Endothelial cell (in vitro differentiated cells): Measurements from ENCODE around the gene FCHSD2. TPM values are rescaled to one million over a fixed set of nuclear protein-coding genes. Genes with fewer than 3 reads are reported as not detected.

Experiments
- DNase-seq: peaks from one replicate; pipeline ENCODE4 v3.0.0; 2021; ENCODE audit warnings: low spot score
- H3K27ac Mint-ChIP-seq: one replicate; pipeline ENCODE4 v1.8.0; 2021; ENCODE audit warnings: mixed read lengths, inconsistent platforms; ENCODE audit not compliant: unreplicated experiment
- H3K27me3 Mint-ChIP-seq: one replicate; pipeline ENCODE4 v1.8.0; 2021; ENCODE audit warnings: mild to moderate bottlenecking, moderate library complexity, mixed read lengths, inconsistent platforms; ENCODE audit not compliant: unreplicated experiment
- H3K36me3 Mint-ChIP-seq: one replicate; pipeline ENCODE4 v1.8.0; 2021; ENCODE audit warnings: mild to moderate bottlenecking, low read depth, mixed read lengths, inconsistent platforms; ENCODE audit not compliant: unreplicated experiment
- H3K4me1 Mint-ChIP-seq: one replicate; pipeline ENCODE4 v1.8.0; 2021; ENCODE audit warnings: mild to moderate bottlenecking, mixed read lengths, inconsistent platforms; ENCODE audit not compliant: unreplicated experiment
- H3K4me3 Mint-ChIP-seq: one replicate; pipeline ENCODE4 v1.8.0; 2021; ENCODE audit warnings: mild to moderate bottlenecking, mixed read lengths, inconsistent platforms; ENCODE audit not compliant: unreplicated experiment
- H3K9me3 Mint-ChIP-seq: one replicate; pipeline ENCODE4 v1.8.0; 2021; ENCODE audit warnings: mixed read lengths, inconsistent platforms; ENCODE audit not compliant: unreplicated experiment
- CTCF ChIP-seq: fragments of 200-600 bp; sonication (generic); IDR thresholded peaks from one replicate; pipeline ENCODE4 v1.5.0; 2021; ENCODE audit warnings: antibody characterized with exemption; ENCODE audit not compliant: unreplicated experiment
- total RNA-seq: library from RNA; stranded (reverse); fragmentation: NEBNext Ultra II Directional; extraction: Animal tissue kit (Norgen Biotek cat#: 25700); gene quantifications from one replicate; pipeline ENCODE4 v1.2.1, GENCODE V29; 2021; ENCODE audit not compliant: unreplicated experiment

FCHSD2 gene
- total RNA-seq, 1 donor from 2014 or later = 45.3 TPM

- H3K27ac Mint-ChIP-seq = no peak overlapping the region
- no peaks in the 10 kb centered on the region for H3K9me3 Mint-ChIP-seq
- H3K4me1 Mint-ChIP-seq = peaks cover 7% of the 10 kb centered on the region
- TF ChIP-seq CTCF = peak; percentile 71
- H3K27me3 Mint-ChIP-seq = peaks cover 3% of the 10 kb centered on the region
- no peak overlapping the region for H3K4me3 Mint-ChIP-seq
- DNase-seq = peak; percentile 75
- no peaks in the 10 kb centered on the region for H3K36me3 Mint-ChIP-seq
These were observed 43.0 kb upstream of the FCHSD2 start for GRCh38 chr11:73184953-73185671.

- H3K9me3 Mint-ChIP-seq = no peaks in the 10 kb centered on the region
These were observed 40.8 kb upstream of the FCHSD2 start for GRCh38 chr11:73182824-73183321.

DNA sequence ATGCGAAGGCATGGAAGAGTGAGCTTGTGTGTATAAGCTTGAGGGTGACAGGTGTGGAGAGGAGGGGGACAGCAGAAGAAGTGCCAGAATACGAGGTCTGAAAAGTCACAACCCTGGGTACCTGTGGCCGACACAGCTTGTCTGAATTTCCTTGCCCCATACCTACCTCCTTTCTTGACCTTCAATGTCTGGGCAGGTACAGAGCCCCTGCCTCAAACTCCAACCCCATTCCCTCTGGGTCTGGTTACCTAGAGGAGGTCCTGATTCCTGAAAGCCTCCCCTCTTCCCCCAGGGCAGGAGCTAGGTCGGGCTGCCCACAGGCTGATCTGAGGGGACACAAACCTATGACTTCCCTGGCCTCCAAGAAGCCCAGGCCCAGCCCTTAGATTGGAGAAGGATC, 36.6 kb upstream of the FCHSD2 start:
- Mint-ChIP-seq H3K4me3 (no peak overlapping the region), H3K9me3 (no peaks in the 10 kb centered on the region), H3K36me3 (no peaks in the 10 kb centered on the region), H3K4me1 (peaks cover 3% of the 10 kb centered on the region), H3K27ac (no peak overlapping the region), H3K27me3 (peaks cover 5% of the 10 kb centered on the region)
- TF ChIP-seq CTCF = no peak
- no peak for DNase-seq

More at GRCh38 chr11:73182824-73183321, 40.8 kb upstream of the FCHSD2 start:
- peaks cover 7% of the 10 kb centered on the region for H3K4me1 Mint-ChIP-seq
- TF ChIP-seq CTCF = no peak
- no peak overlapping the region for H3K4me3 Mint-ChIP-seq
- no peaks in the 10 kb centered on the region for H3K36me3 Mint-ChIP-seq
- no peaks in the 10 kb centered on the region for H3K27me3 Mint-ChIP-seq
- H3K27ac Mint-ChIP-seq = no peak overlapping the region
- no peak for DNase-seq

DNA sequence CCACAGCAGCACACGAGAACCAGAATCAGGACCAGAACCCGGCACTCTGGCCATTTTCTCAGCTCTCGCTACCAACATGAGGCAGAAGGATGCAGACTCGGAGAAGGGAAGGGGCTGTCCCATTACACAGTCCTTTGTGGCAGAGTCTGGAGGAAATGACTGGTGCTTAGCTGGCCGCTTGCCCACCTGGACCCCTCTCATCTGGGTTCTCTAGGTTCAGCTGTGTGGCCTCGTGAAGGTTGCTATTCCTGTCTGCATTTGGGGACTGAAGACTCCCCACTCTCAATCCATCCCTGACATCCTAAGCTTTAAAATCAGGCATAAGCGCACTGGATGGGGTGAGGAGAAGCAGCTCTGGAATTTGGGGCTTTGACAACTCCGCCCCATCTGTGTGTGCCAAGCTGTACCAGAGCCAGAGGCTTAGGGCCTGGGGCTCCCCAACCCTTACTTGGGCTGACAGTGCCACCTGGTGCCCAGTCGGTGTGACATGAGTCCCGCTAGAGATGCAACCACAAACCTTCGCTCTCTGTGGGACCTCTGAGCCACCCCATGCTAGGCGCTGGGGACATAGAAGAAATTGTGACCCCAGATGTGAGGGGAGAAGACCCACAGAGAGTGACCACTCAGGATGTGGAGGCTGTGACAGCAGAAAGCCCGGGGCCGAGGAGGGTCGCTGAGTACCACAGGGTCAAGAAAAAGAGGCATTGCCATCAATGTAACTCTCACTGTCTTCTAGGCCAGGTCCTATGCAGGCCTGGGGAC, 35.8 kb upstream of the FCHSD2 start:
- no peak for TF ChIP-seq CTCF
- Mint-ChIP-seq H3K9me3 (no peaks in the 10 kb centered on the region), H3K4me3 (no peak overlapping the region), H3K4me1 (peaks cover 3% of the 10 kb centered on the region), H3K36me3 (no peaks in the 10 kb centered on the region), H3K27ac (no peak overlapping the region), H3K27me3 (peaks cover 5% of the 10 kb centered on the region)
- DNase-seq = peak; percentile 75

- Mint-ChIP-seq H3K36me3 (no peaks in the 10 kb centered on the region), H3K9me3 (no peaks in the 10 kb centered on the region), H3K4me3 (no peak overlapping the region), H3K4me1 (peaks cover 3% of the 10 kb centered on the region), H3K27ac (no peak overlapping the region), H3K27me3 (peaks cover 5% of the 10 kb centered on the region)
- no peak for TF ChIP-seq CTCF
- no peak for DNase-seq
These were observed 35.3 kb upstream of the FCHSD2 start for GRCh38 chr11:73177380-73177777.
